Measurements from ENCODE around the gene LRRC3C. TPM values are rescaled to one million over a fixed set of nuclear protein-coding genes. Genes with fewer than 3 reads are reported as not detected.

The LRRC3C gene
- polyA plus RNA-seq, 1 donor, result not detected

GRCh38 chr17:39980351-39981206, 53.0 kb downstream of the LRRC3C start, which contains the start of gene PSMD3:
Gene PSMD3, plus strand, starts transcription at chr17:39980807. Its CDS starts 164 bp downstream, at chr17:39980971.
- DNase-seq, result peak; percentile 100

- DNase-seq, result no peak
These were observed 53.7 kb downstream of the LRRC3C start for GRCh38 chr17:39981207-39981741.

- no peak for DNase-seq
These were observed 54.3 kb downstream of the LRRC3C start for GRCh38 chr17:39981766-39982375.

- no peak for DNase-seq
These were observed 60.8 kb downstream of the LRRC3C start for GRCh38 chr17:39988206-39988810.

- no peak for DNase-seq
These were observed 66.9 kb downstream of the LRRC3C start for GRCh38 chr17:39994448-39994847.

Other genes starting within 250 kb of the LRRC3C start
- 23.3 TPM for gene PGAP3, start 239.7 kb upstream of the LRRC3C start, polyA plus RNA-seq (ENCODE audit: insufficient read length)
- gene ERBB2, start 227.7 kb upstream of the LRRC3C start, polyA plus RNA-seq (ENCODE audit: insufficient read length), result 178 TPM
- gene MIEN1, start 197.2 kb upstream of the LRRC3C start, polyA plus RNA-seq (ENCODE audit: insufficient read length), result 19.7 TPM
- gene GRB7, start 189.8 kb upstream of the LRRC3C start, polyA plus RNA-seq (ENCODE audit: insufficient read length), result 0.72 TPM
- gene IKZF3, start 63.4 kb upstream of the LRRC3C start, polyA plus RNA-seq (ENCODE audit: insufficient read length), result 0.17 TPM
- gene ZPBP2, start 59.5 kb upstream of the LRRC3C start, polyA plus RNA-seq (ENCODE audit: insufficient read length), result not detected
- 10.4 TPM for gene GSDMB, start 9.1 kb upstream of the LRRC3C start, polyA plus RNA-seq (ENCODE audit: insufficient read length)
- 38.4 TPM for gene ORMDL3, start 131 bp upstream of the LRRC3C start, polyA plus RNA-seq (ENCODE audit: insufficient read length)
- gene GSDMA, start 35.3 kb downstream of the LRRC3C start, polyA plus RNA-seq (ENCODE audit: insufficient read length), result 0.13 TPM
- 99.1 TPM for gene PSMD3, start 53.1 kb downstream of the LRRC3C start, polyA plus RNA-seq (ENCODE audit: insufficient read length)
- gene CSF3, start 87.7 kb downstream of the LRRC3C start, polyA plus RNA-seq (ENCODE audit: insufficient read length), result not detected
- gene MED24, start 126.7 kb downstream of the LRRC3C start, polyA plus RNA-seq (ENCODE audit: insufficient read length), result 74.0 TPM
- gene THRA, start 135.2 kb downstream of the LRRC3C start, polyA plus RNA-seq (ENCODE audit: insufficient read length), result 85.6 TPM
- 5.5 TPM for gene NR1D1, start 172.9 kb downstream of the LRRC3C start, polyA plus RNA-seq (ENCODE audit: insufficient read length)
- 95.5 TPM for gene MSL1, start 194.2 kb downstream of the LRRC3C start, polyA plus RNA-seq (ENCODE audit: insufficient read length)
- 60.5 TPM for gene CASC3, start 212.8 kb downstream of the LRRC3C start, polyA plus RNA-seq (ENCODE audit: insufficient read length)
- gene RAPGEFL1, start 249.7 kb downstream of the LRRC3C start, polyA plus RNA-seq (ENCODE audit: insufficient read length), result 7.7 TPM

Data from hindlimb muscle (tissue), 1 donor.